ENCODE results near the gene AMACR. TPM values are rescaled to one million over a fixed set of nuclear protein-coding genes. Genes with fewer than 3 reads are reported as not detected.

Gene AMACR
- total and polyA plus RNA-seq, 10 of the 15 experiments (the other 5 are each of a cell fraction or from before 2014, with no cell fraction given) = 2.6 to 20.4 (median 10.4) TPM

DNA sequence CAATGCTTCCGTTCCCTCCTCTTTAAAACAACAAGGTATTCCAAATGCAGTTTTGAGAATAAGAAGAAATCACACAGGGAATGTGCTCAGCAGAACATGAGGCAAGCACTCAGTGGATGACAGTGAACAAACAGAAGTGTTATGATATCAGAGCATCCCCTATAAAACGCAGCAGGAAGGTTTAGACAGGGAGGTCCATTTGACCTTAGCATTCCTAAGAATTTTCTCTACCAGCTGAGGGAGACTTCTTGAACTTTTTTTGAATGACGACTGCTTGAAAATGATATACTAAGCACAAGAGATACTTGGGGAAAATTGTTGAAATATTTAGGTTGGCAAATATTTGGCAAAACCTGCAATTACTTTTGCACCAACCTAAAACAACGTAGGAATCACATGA is 3.9 kb downstream of the AMACR start:
- SMC1A ChIA-PET (ENCODE audit: uncharacterized antibody, unreplicated experiment) = no interaction called here
- TF ChIP-seq DPF2 (IDR thresholded peaks at IDR 0.05) (no peak), SUZ12 (IDR thresholded peaks at IDR 0.05; ENCODE audit: unreplicated experiment) (no peak)
- TF ChIP-seq, protein P1, sequence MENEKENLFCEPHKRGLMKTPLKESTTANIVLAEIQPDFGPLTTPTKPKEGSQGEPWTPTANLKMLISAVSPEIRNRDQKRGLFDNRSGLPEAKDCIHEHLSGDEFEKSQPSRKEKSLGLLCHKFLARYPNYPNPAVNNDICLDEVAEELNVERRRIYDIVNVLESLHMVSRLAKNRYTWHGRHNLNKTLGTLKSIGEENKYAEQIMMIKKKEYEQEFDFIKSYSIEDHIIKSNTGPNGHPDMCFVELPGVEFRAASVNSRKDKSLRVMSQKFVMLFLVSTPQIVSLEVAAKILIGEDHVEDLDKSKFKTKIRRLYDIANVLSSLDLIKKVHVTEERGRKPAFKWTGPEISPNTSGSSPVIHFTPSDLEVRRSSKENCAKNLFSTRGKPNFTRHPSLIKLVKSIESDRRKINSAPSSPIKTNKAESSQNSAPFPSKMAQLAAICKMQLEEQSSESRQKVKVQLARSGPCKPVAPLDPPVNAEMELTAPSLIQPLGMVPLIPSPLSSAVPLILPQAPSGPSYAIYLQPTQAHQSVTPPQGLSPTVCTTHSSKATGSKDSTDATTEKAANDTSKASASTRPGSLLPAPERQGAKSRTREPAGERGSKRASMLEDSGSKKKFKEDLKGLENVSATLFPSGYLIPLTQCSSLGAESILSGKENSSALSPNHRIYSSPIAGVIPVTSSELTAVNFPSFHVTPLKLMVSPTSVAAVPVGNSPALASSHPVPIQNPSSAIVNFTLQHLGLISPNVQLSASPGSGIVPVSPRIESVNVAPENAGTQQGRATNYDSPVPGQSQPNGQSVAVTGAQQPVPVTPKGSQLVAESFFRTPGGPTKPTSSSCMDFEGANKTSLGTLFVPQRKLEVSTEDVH (IDR thresholded peaks at IDR 0.05; ENCODE audit: low read depth, partially characterized antibody) = no peak
- Histone ChIP-seq H3K4me3 (no peak overlapping the region), H3K79me2 (ENCODE audit: control insufficient read depth, insufficient read depth, low read length) (peaks cover 2% of the 10 kb centered on the region), H4K20me1 (ENCODE audit: control insufficient read depth, insufficient read depth) (no peaks in the 10 kb centered on the region), H3K4me2 (ENCODE audit: control insufficient read depth, insufficient read depth) (no peak overlapping the region), H3K9me3 (replicated peaks; ENCODE audit: control insufficient read depth, insufficient read depth, low read length) (no peaks in the 10 kb centered on the region), H3K27me3 (replicated peaks in 1 of 2; ENCODE audit: control insufficient read depth in 2 of 2, insufficient read depth in 2 of 2, low read length in 1 of 2) (no peaks in the 10 kb centered on the region), H2AFZ (ENCODE audit: control insufficient read depth, low read depth, low read length) (no peak overlapping the region), H3K4me1 (ENCODE audit: control insufficient read depth, insufficient read depth, low read length) (peaks cover under 1% of the 10 kb centered on the region; the same call in 1 of the 2 replicates), H3K27ac (ENCODE audit: control insufficient read depth, insufficient read depth) (no peak overlapping the region), H3K36me3 (ENCODE audit: control insufficient read depth in 2 of 2, insufficient read depth in 2 of 2, low read length in 1 of 2) (0 out of 4 replicates have a peak, but pooled peaks cover 0 to 4% of the 10 kb centered on the region in 2 experiments), H3K9ac (ENCODE audit: control insufficient read depth, insufficient read depth, low read length) (no peak overlapping the region)
- intact Hi-C loops (cut with micrococcal nuclease; ENCODE audit: unreplicated experiment) (loop anchor here (10.0 kb wide), 2 partner anchors 181 to 911 kb away; partner anchors contain the start of genes BRIX1 and RAD1), in situ Hi-C loops (cut with MboI) (loop anchor here (25.0 kb wide), 1 partner anchor 908 kb away; the partner anchor contains the start of genes BRIX1 and RAD1)
- CTCF ChIA-PET = no interaction called here
- POLR2A ChIA-PET = no interaction called here
- ATAC-seq (no peak), DNase-seq (ENCODE audit: low read depth, low spot score) (no peak), FAIRE-seq (no peak)
- RAD21 ChIA-PET (ENCODE audit: unreplicated experiment) = no interaction called here
- no TSS peak for BruUV-seq (replicated peaks)
- 98% methylated on average over 4 of the region's 4 CpGs for WGBS (ENCODE audit: insufficient coverage, insufficient replicate concordance, low lambda C conversion rate, missing lambda C conversion rate)

Measured in GM12878 (cell line).